ENCODE measurements around the gene SGIP1. TPM values are rescaled to one million over a fixed set of nuclear protein-coding genes. Genes with fewer than 3 reads are reported as not detected.
A peak's percentile ranks its signal among the peaks of the same experiment; 100 is the strongest.

SGIP1 gene
- polyA plus RNA-seq, 1 of the 3 experiments (the other 2 are of a cell fraction) = 15.5 TPM

DNA sequence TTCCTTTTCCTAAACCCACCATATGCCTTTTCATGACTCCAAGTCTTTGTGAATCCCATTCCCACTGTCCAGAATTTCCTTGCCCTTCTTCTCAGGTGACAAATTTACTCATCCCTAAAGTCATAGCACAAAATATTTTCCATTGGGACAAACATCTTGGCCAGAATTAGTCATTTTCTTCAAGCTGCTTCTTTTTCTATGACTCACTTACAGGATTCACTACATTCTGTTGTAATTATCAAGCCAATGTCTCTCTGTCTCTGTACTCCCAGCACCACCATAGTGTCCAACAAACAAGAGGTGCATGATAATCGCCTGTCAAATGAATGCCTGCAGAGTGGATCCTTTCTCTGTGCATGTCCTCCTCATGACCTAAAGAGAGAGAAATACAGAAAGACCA, 37.8 kb downstream of the SGIP1 start:
- no peaks in the 10 kb centered on the region for H3K27me3 ChIP-seq (ENCODE audit: insufficient read depth)
- H3K4me2 ChIP-seq = no peak overlapping the region
- H3K9me2 ChIP-seq = no peaks in the 10 kb centered on the region
- no peak overlapping the region for H3K9ac ChIP-seq
- peaks cover 26% of the 10 kb centered on the region for H3F3A ChIP-seq (replicated peaks; ENCODE audit: insufficient read depth)
- H3K36me3 ChIP-seq (replicated peaks in 1 of 2; ENCODE audit: control insufficient read depth in 1 of 2, insufficient read depth in 2 of 2, low read length in 1 of 2) = peaks cover 2% of the 10 kb centered on the region in 2 experiments
- H3K4me3 ChIP-seq (ENCODE audit: low read depth in 2 of 2, low read length in 1 of 2) = no peak overlapping the region
- no peak for DNase-seq
- H3K27ac ChIP-seq (ENCODE audit: low read depth in 2 of 2, low read length in 1 of 2) = peak overlapping the region; percentile 39 to 75
- no peak overlapping the region for H2AFZ ChIP-seq (ENCODE audit: low read depth)
- H3K9me3 ChIP-seq = no peaks in the 10 kb centered on the region
- H3K4me1 ChIP-seq (ENCODE audit: control insufficient read depth in 1 of 2, insufficient read depth in 2 of 2, low read depth in 1 of 2, low read length in 1 of 2) = peaks cover 17 to 23% of the 10 kb centered on the region in 2 experiments; a peak in 3 of 4 replicates
- ChIA-PET CTCF (interaction anchor here (0.6 to 2.0 kb wide), 2 partner anchors 15 to 154 kb away, joined by 3 to 4 read pairs; no protein-coding TSS in a partner anchor), POLR2A (no interaction called here)
- H4K20me1 ChIP-seq (ENCODE audit: insufficient read depth) = no peaks in the 10 kb centered on the region
- peaks cover 58% of the 10 kb centered on the region; the same call in 1 of the 2 replicates for H3K79me2 ChIP-seq (ENCODE audit: insufficient read depth)
- WGBS (ENCODE audit: low lambda C conversion rate) = 22% methylated on average over 1 of the region's 1 CpG
- TF ChIP-seq EP300 (IDR thresholded peaks at IDR 0.05; ENCODE audit: borderline replicate concordance in 1 of 2, low read depth in 1 of 2, low read length in 1 of 2) (peak in 1 of 2 experiments; percentile 56; a peak in 2 of 4 replicates), RCOR1 (IDR thresholded peaks at IDR 0.05; ENCODE audit: low read length) (no peak), FOXJ3 (CRISPR knock-in tag; IDR thresholded peaks at IDR 0.05) (no peak), NFIC (IDR thresholded peaks at IDR 0.05; ENCODE audit: borderline replicate concordance) (peak; percentile 30; the same call in 1 of the 2 replicates), YY1 (IDR thresholded peaks at IDR 0.05; ENCODE audit: low read depth) (no peak), GATA2 (CRISPR knock-in tag; IDR thresholded peaks at IDR 0.05) (no peak), NRF1 (IDR thresholded peaks at IDR 0.05; ENCODE audit: low read depth, low read length) (no peak), MXI1 (IDR thresholded peaks at IDR 0.05; ENCODE audit: low read depth, low read length) (no peak), TAF1 (IDR thresholded peaks at IDR 0.05; ENCODE audit: borderline replicate concordance, low read depth, low read length) (no peak), FOSL2 (IDR thresholded peaks at IDR 0.05; ENCODE audit: borderline replicate concordance, low read depth) (peak; percentile 86; the same call in 1 of the 2 replicates), POLR2AphosphoS5 (IDR thresholded peaks at IDR 0.05; ENCODE audit: low read depth, low read length) (no peak; the same call in 1 of the 2 replicates), EZH2phosphoT487 (IDR thresholded peaks at IDR 0.05; ENCODE audit: borderline replicate concordance, low read depth) (no peak), RFX5 (IDR thresholded peaks at IDR 0.05; ENCODE audit: low read length) (no peak), SIN3A (IDR thresholded peaks at IDR 0.05; ENCODE audit: borderline replicate concordance, low read depth, low read length) (no peak), RXRA (IDR thresholded peaks at IDR 0.05; ENCODE audit: borderline replicate concordance, low read depth) (no peak), TEAD4 (IDR thresholded peaks at IDR 0.05; ENCODE audit: borderline replicate concordance, insufficient read depth) (no peak), TCF12 (IDR thresholded peaks at IDR 0.05) (peak; percentile 65), MEF2A (IDR thresholded peaks at IDR 0.05; ENCODE audit: borderline replicate concordance, low read depth) (no peak), JUND (IDR thresholded peaks at IDR 0.05) (peak; percentile 75)
- TF ChIP-seq, protein P1, sequence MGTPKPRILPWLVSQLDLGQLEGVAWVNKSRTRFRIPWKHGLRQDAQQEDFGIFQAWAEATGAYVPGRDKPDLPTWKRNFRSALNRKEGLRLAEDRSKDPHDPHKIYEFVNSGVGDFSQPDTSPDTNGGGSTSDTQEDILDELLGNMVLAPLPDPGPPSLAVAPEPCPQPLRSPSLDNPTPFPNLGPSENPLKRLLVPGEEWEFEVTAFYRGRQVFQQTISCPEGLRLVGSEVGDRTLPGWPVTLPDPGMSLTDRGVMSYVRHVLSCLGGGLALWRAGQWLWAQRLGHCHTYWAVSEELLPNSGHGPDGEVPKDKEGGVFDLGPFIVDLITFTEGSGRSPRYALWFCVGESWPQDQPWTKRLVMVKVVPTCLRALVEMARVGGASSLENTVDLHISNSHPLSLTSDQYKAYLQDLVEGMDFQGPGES (IDR thresholded peaks at IDR 0.05; ENCODE audit: low read depth, low read length) = no peak
- TF ChIP-seq, protein P2, sequence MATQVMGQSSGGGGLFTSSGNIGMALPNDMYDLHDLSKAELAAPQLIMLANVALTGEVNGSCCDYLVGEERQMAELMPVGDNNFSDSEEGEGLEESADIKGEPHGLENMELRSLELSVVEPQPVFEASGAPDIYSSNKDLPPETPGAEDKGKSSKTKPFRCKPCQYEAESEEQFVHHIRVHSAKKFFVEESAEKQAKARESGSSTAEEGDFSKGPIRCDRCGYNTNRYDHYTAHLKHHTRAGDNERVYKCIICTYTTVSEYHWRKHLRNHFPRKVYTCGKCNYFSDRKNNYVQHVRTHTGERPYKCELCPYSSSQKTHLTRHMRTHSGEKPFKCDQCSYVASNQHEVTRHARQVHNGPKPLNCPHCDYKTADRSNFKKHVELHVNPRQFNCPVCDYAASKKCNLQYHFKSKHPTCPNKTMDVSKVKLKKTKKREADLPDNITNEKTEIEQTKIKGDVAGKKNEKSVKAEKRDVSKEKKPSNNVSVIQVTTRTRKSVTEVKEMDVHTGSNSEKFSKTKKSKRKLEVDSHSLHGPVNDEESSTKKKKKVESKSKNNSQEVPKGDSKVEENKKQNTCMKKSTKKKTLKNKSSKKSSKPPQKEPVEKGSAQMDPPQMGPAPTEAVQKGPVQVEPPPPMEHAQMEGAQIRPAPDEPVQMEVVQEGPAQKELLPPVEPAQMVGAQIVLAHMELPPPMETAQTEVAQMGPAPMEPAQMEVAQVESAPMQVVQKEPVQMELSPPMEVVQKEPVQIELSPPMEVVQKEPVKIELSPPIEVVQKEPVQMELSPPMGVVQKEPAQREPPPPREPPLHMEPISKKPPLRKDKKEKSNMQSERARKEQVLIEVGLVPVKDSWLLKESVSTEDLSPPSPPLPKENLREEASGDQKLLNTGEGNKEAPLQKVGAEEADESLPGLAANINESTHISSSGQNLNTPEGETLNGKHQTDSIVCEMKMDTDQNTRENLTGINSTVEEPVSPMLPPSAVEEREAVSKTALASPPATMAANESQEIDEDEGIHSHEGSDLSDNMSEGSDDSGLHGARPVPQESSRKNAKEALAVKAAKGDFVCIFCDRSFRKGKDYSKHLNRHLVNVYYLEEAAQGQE (IDR thresholded peaks at IDR 0.05; ENCODE audit: low read depth, low read length) = no peak
- TF ChIP-seq, protein P3, sequence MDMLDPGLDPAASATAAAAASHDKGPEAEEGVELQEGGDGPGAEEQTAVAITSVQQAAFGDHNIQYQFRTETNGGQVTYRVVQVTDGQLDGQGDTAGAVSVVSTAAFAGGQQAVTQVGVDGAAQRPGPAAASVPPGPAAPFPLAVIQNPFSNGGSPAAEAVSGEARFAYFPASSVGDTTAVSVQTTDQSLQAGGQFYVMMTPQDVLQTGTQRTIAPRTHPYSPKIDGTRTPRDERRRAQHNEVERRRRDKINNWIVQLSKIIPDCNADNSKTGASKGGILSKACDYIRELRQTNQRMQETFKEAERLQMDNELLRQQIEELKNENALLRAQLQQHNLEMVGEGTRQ (IDR thresholded peaks at IDR 0.05; ENCODE audit: borderline replicate concordance, low read depth, low read length) = no peak
- TF ChIP-seq, protein P4, sequence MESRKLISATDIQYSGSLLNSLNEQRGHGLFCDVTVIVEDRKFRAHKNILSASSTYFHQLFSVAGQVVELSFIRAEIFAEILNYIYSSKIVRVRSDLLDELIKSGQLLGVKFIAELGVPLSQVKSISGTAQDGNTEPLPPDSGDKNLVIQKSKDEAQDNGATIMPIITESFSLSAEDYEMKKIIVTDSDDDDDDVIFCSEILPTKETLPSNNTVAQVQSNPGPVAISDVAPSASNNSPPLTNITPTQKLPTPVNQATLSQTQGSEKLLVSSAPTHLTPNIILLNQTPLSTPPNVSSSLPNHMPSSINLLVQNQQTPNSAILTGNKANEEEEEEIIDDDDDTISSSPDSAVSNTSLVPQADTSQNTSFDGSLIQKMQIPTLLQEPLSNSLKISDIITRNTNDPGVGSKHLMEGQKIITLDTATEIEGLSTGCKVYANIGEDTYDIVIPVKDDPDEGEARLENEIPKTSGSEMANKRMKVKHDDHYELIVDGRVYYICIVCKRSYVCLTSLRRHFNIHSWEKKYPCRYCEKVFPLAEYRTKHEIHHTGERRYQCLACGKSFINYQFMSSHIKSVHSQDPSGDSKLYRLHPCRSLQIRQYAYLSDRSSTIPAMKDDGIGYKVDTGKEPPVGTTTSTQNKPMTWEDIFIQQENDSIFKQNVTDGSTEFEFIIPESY (IDR thresholded peaks at IDR 0.05; ENCODE audit: borderline replicate concordance, low read depth) = no peak
- TF ChIP-seq, protein P5, sequence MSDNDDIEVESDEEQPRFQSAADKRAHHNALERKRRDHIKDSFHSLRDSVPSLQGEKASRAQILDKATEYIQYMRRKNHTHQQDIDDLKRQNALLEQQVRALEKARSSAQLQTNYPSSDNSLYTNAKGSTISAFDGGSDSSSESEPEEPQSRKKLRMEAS (IDR thresholded peaks at IDR 0.05; ENCODE audit: low read depth) = no peak
- TF ChIP-seq, protein P6, sequence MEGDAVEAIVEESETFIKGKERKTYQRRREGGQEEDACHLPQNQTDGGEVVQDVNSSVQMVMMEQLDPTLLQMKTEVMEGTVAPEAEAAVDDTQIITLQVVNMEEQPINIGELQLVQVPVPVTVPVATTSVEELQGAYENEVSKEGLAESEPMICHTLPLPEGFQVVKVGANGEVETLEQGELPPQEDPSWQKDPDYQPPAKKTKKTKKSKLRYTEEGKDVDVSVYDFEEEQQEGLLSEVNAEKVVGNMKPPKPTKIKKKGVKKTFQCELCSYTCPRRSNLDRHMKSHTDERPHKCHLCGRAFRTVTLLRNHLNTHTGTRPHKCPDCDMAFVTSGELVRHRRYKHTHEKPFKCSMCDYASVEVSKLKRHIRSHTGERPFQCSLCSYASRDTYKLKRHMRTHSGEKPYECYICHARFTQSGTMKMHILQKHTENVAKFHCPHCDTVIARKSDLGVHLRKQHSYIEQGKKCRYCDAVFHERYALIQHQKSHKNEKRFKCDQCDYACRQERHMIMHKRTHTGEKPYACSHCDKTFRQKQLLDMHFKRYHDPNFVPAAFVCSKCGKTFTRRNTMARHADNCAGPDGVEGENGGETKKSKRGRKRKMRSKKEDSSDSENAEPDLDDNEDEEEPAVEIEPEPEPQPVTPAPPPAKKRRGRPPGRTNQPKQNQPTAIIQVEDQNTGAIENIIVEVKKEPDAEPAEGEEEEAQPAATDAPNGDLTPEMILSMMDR (IDR thresholded peaks at IDR 0.05) = no peak

Data from SK-N-SH (cell line).